ENCODE measurements around the gene RBBP9.

Gene RBBP9

GRCh38 chr20:18496740-18497592 is at the start of gene RBBP9:
RBBP9 (minus strand) TSS chr20:18497225; CDS start chr20:18497167, 58 bp downstream.
- Histone ChIP-seq H3K9me3 (ENCODE audit: severe bottlenecking) (no peaks in the 10 kb centered on the region), H3K27ac (peak within 1 kb of the TSS; percentile 84), H3K36me3 (peaks cover 17% of the 10 kb centered on the region), H3K27me3 (ENCODE audit: insufficient read depth, low read depth, severe bottlenecking) (no peaks in the 10 kb centered on the region), H3K4me3 (ENCODE audit: low read depth, low read length) (peak within 1 kb of the TSS; percentile 88)
- no peak for TF ChIP-seq CTCF (IDR thresholded peaks at IDR 0.05; ENCODE audit: low read depth, low read length)
- peak; percentile 90 for DNase-seq

- Histone ChIP-seq H3K4me3 (ENCODE audit: low read depth, low read length) (no peak overlapping the region), H3K36me3 (peaks cover 55% of the 10 kb centered on the region), H3K27me3 (ENCODE audit: insufficient read depth, low read depth, severe bottlenecking) (no peaks in the 10 kb centered on the region), H3K9me3 (ENCODE audit: severe bottlenecking) (no peaks in the 10 kb centered on the region), H3K27ac (no peak overlapping the region)
- DNase-seq = no peak
- no peak for TF ChIP-seq CTCF (IDR thresholded peaks at IDR 0.05; ENCODE audit: low read depth, low read length)
These were observed 48.5 kb upstream of the RBBP9 start for GRCh38 chr20:18545566-18545965.

- Histone ChIP-seq H3K27me3 (ENCODE audit: insufficient read depth, low read depth, severe bottlenecking) (no peaks in the 10 kb centered on the region), H3K36me3 (peaks cover 44% of the 10 kb centered on the region)
- no peak for DNase-seq
These were observed 46.9 kb upstream of the RBBP9 start for GRCh38 chr20:18543932-18544331.

GRCh38 chr20:18543216-18543615 is 46.2 kb upstream of the RBBP9 start:
- Histone ChIP-seq H3K36me3 (peaks cover 41% of the 10 kb centered on the region), H3K27ac (no peak overlapping the region), H3K27me3 (ENCODE audit: insufficient read depth, low read depth, severe bottlenecking) (no peaks in the 10 kb centered on the region), H3K9me3 (ENCODE audit: severe bottlenecking) (no peaks in the 10 kb centered on the region), H3K4me3 (ENCODE audit: low read depth, low read length) (no peak overlapping the region)
- DNase-seq = no peak
- no peak for TF ChIP-seq CTCF (IDR thresholded peaks at IDR 0.05; ENCODE audit: low read depth, low read length)

More at GRCh38 chr20:18543932-18544331, 46.9 kb upstream of the RBBP9 start:
- no peak for TF ChIP-seq CTCF (IDR thresholded peaks at IDR 0.05; ENCODE audit: low read depth, low read length)
- H3K4me3 ChIP-seq (ENCODE audit: low read depth, low read length) = no peak overlapping the region
- no peak overlapping the region for H3K27ac ChIP-seq
- H3K9me3 ChIP-seq (ENCODE audit: severe bottlenecking) = no peaks in the 10 kb centered on the region

- TF ChIP-seq CTCF (IDR thresholded peaks at IDR 0.05; ENCODE audit: low read depth, low read length) = no peak
- DNase-seq = no peak
- Histone ChIP-seq H3K9me3 (ENCODE audit: severe bottlenecking) (no peaks in the 10 kb centered on the region), H3K27ac (no peak overlapping the region), H3K27me3 (ENCODE audit: insufficient read depth, low read depth, severe bottlenecking) (no peaks in the 10 kb centered on the region), H3K4me3 (ENCODE audit: low read depth, low read length) (no peak overlapping the region), H3K36me3 (peaks cover 43% of the 10 kb centered on the region)
These were observed 44.7 kb upstream of the RBBP9 start for GRCh38 chr20:18541741-18542140.
